Right lobe of liver (tissue), 6 donors: Measurements from ENCODE around the gene SCN8A. TPM values are rescaled to one million over a fixed set of nuclear protein-coding genes. Genes with fewer than 3 reads are reported as not detected.
A peak's percentile ranks its signal among the peaks of the same experiment; 100 is the strongest.

Experiments used
- ATAC-seq, 4 donors: fragments of 200-7000 bp; cut with Tn5 transposase; one replicate each; pipeline ENCODE4 v1.9.1; 2020; ENCODE audit warnings: mild to moderate bottlenecking in 4 of 4, moderate library complexity in 4 of 4
- DNase-seq, 3 donors: peaks; one replicate each; pipeline ENCODE4 v3.0.0-alpha.2; 2020
- H3K27ac ChIP-seq, 3 donors: fragments of 200-600 bp; one replicate each; pipeline ENCODE4 v1.8.0; 2022
- H3K27me3 ChIP-seq, 2 donors: fragments of 200-600 bp; one replicate each; pipeline ENCODE4 v1.8.0; 2022
- H3K36me3 ChIP-seq, 4 donors: fragments of 200-600 bp; sonication (generic) in 1 of 4; one replicate each; pipeline versions ENCODE4 v1.5.1 to v1.8.0; 2017 to 2022; ENCODE audit warnings: control low read depth in 1 of 4
- H3K4me1 ChIP-seq, 4 donors: fragments of 200-600 bp; sonication (generic) in 1 of 4; one replicate each; pipeline versions ENCODE4 v1.5.1 to v1.8.0; 2017 to 2022; ENCODE audit warnings: control low read depth in 1 of 4
- H3K4me3 ChIP-seq, 3 donors: fragments of 200-600 bp; one replicate each; pipeline ENCODE4 v1.8.0; 2022
- H3K9me3 ChIP-seq, 4 donors: fragments of 200-600 bp; sonication (generic) in 1 of 4; one replicate each; pipeline versions ENCODE4 v1.5.1 to v1.8.0; 2017 to 2022; ENCODE audit warnings: control low read depth in 1 of 4
- CTCF ChIP-seq, 4 donors: fragments of 200-600 bp in 3 of 4; fragments of 450-650 bp in 1 of 4; IDR thresholded peaks; one replicate each; pipeline versions ENCODE4 v1.5.1 to v1.8.0; 2016 to 2022; ENCODE audit warnings: antibody characterized with exemption in 4 of 4, mild to moderate bottlenecking in 2 of 4
- POLR2A ChIP-seq: fragments of 450-650 bp; IDR thresholded peaks from one replicate; pipeline ENCODE4 v1.6.1; 2017; ENCODE audit warnings: antibody characterized with exemption, mild to moderate bottlenecking
- WGBS: methylation state at CpG from one replicate; pipeline ENCODE4 v1.1.6; 2018; ENCODE audit warnings: low coverage, low lambda C conversion rate; ENCODE audit not compliant: insufficient coverage; ENCODE audit errors: missing lambda C conversion rate; 5-methylcytosine and 5-hydroxymethylcytosine counted together
- intact Hi-C, 2 donors: fragments of 100-400 bp; cut with DNase I; formaldehyde crosslinking; loops; one replicate each; pipeline versions ENCODE4 v1.11.2 to v1.14.1; 2022
- total RNA-seq, 6 experiments: library from RNA; depleted of rRNA in 2 of 6; stranded (reverse); fragments of >200 nt in 2 of 6; fragmentation: NEBNext Ultra II Directional in 3 of 6; extraction: Animal tissue kit (Norgen Biotek cat#: 25700) in 3 of 6; gene quantifications; one replicate each; pipeline versions ENCODE4 v1.1.0 to v1.2.4, GENCODE V29; 2016 to 2023
- donor health status: DM: no; HTN: yes; CAD: no.
- donor health status: DM: no; HTN: no; CAD: no.
- donor health status: DM: no; HTN: no; CAD: no.
- donor health status: DM: no; HTN: yes; CAD: no.
- donor health status: DM: no; HTN: yes; CAD: no.

SCN8A gene
- total RNA-seq, 6 experiments from 2014 or later: 1.7 to 5.6 (median 3.7) TPM

- DNase-seq (no peak), ATAC-seq (no peak)
- H3K27me3 ChIP-seq: no peaks in the 10 kb centered on the region
- H3K36me3 ChIP-seq: no peaks in the 10 kb centered on the region
- WGBS: 58% methylated on average over 4 of the region's 4 CpGs
- intact Hi-C loops: no loop called here
- no peak overlapping the region for H3K4me3 ChIP-seq
- H3K9me3 ChIP-seq: no peaks in the 10 kb centered on the region
- H3K27ac ChIP-seq: no peak overlapping the region
- TF ChIP-seq CTCF (IDR thresholded peaks at IDR 0.05): no peak
- no peak for TF ChIP-seq POLR2A
- H3K4me1 ChIP-seq: peaks cover 0 to 12% (median 2%) of the 10 kb centered on the region in 4 donors
These were observed 138.3 kb downstream of the SCN8A start for GRCh38 chr12:51729331-51729730.

- Histone ChIP-seq H3K4me3 (no peak overlapping the region), H3K4me1 (peaks cover 0 to 12% (median 2%) of the 10 kb centered on the region in 4 donors), H3K27me3 (no peaks in the 10 kb centered on the region), H3K36me3 (no peaks in the 10 kb centered on the region), H3K9me3 (no peaks in the 10 kb centered on the region), H3K27ac (no peak overlapping the region)
- TF ChIP-seq POLR2A: no peak
- no peak for TF ChIP-seq CTCF (IDR thresholded peaks at IDR 0.05)
- peak in 2 of 4 donors; percentile 26 to 58 for ATAC-seq
- DNase-seq: no peak
- 14% methylated on average over 2 of the region's 2 CpGs for WGBS
- intact Hi-C loops: no loop called here
These were observed 139.7 kb downstream of the SCN8A start for GRCh38 chr12:51730745-51731144.

- TF ChIP-seq POLR2A: no peak
- no peak for TF ChIP-seq CTCF (IDR thresholded peaks at IDR 0.05)
- ATAC-seq (no peak), DNase-seq (no peak)
- Histone ChIP-seq H3K9me3 (no peaks in the 10 kb centered on the region), H3K27ac (no peak overlapping the region), H3K36me3 (no peaks in the 10 kb centered on the region), H3K27me3 (no peaks in the 10 kb centered on the region), H3K4me1 (peaks cover 0 to 8% (median 0%) of the 10 kb centered on the region in 4 donors), H3K4me3 (no peak overlapping the region)
- intact Hi-C loops: no loop called here
- WGBS: 100% methylated on average over 2 of the region's 2 CpGs
These were observed 149.5 kb downstream of the SCN8A start for GRCh38 chr12:51740536-51740935.

- DNase-seq: no peak
- Histone ChIP-seq H3K36me3 (no peaks in the 10 kb centered on the region), H3K27me3 (no peaks in the 10 kb centered on the region), H3K9me3 (no peaks in the 10 kb centered on the region), H3K4me1 (peaks cover 0 to 11% (median 0%) of the 10 kb centered on the region in 4 donors), H3K4me3 (no peak overlapping the region), H3K27ac (no peak overlapping the region)
- peak in 3 of 4 donors; percentile 49 to 52 (median 50) for ATAC-seq
- intact Hi-C loops: no loop called here
- 46% methylated on average over 6 of the region's 6 CpGs for WGBS
- TF ChIP-seq CTCF (IDR thresholded peaks at IDR 0.05) (no peak), POLR2A (no peak)
These were observed 153.2 kb downstream of the SCN8A start for GRCh38 chr12:51744235-51744634.

GRCh38 chr12:51744957-51745356 lies 153.9 kb downstream of the SCN8A start:
- Histone ChIP-seq H3K27ac (no peak overlapping the region), H3K9me3 (no peaks in the 10 kb centered on the region), H3K27me3 (no peaks in the 10 kb centered on the region), H3K4me1 (peaks cover 0 to 19% (median 2%) of the 10 kb centered on the region in 4 donors), H3K36me3 (no peaks in the 10 kb centered on the region), H3K4me3 (no peak overlapping the region)
- intact Hi-C loops: no loop called here
- DNase-seq (no peak), ATAC-seq (no peak)
- no peak for TF ChIP-seq CTCF (IDR thresholded peaks at IDR 0.05)
- TF ChIP-seq POLR2A: no peak
- 100% methylated on average over 1 of the region's 1 CpG for WGBS
